GM20431 (cell line): Measurements from ENCODE around the gene BCO2.
"Not testable (repeated sequence)": the region's sequence is repeated elsewhere in the genome, so short reads cannot be mapped to it uniquely, and the experiment has no call there.

Source experiments
- in situ Hi-C: fragments of 300-500 bp; cut with MseI, MboI; formaldehyde crosslinking; loops from one replicate; pipeline ENCODE4 v1.15.0; 2020; ENCODE audit warnings: low sequenced_read_pairs; ENCODE audit not compliant: unreplicated experiment

BCO2 gene, protein sequence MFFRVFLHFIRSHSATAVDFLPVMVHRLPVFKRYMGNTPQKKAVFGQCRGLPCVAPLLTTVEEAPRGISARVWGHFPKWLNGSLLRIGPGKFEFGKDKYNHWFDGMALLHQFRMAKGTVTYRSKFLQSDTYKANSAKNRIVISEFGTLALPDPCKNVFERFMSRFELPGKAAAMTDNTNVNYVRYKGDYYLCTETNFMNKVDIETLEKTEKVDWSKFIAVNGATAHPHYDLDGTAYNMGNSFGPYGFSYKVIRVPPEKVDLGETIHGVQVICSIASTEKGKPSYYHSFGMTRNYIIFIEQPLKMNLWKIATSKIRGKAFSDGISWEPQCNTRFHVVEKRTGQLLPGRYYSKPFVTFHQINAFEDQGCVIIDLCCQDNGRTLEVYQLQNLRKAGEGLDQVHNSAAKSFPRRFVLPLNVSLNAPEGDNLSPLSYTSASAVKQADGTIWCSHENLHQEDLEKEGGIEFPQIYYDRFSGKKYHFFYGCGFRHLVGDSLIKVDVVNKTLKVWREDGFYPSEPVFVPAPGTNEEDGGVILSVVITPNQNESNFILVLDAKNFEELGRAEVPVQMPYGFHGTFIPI

DNA sequence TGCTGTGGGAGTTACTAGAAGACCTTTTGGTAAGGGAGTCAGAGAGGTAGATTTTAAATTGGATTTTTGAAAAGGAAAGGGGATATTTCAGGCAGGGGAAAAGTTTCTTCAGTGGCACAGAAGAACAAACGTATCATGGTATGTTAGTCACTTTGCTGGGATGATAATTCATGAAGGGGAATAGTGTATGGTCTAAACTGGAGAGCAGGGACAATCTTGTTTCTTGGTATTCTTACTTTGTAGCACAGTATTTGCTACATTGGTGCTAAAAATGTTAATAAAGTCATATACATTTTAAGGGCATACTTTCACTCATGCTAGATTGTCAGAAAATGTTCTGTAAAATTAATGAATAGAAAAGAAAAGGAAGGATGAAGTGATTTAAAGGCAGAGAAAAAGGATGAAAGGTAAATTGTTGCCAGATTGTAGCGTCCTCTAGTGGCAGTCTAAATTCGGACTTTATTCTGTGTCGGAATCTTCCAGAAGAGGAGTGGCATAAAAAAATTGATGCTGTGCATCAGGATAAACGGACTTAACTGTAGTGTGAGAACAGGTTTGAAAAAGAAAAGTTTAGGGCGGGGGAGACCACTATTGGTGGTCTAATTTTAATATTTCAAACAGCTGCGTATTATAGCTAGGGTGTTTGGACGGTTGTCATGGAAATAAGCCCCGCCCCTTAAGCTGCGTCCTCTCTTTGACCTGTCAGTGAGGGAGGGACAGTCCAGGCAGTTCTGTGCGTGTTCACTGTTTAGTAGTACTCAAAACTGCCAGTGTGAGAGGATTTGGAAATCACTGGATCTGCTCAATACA is at the start of gene BCO2:
BCO2 (plus strand) TSS at position 724 of the 810 bp plus-strand sequence. CDS start 90 bp downstream, outside the sequence.
- in situ Hi-C loops, result no loop called here

DNA sequence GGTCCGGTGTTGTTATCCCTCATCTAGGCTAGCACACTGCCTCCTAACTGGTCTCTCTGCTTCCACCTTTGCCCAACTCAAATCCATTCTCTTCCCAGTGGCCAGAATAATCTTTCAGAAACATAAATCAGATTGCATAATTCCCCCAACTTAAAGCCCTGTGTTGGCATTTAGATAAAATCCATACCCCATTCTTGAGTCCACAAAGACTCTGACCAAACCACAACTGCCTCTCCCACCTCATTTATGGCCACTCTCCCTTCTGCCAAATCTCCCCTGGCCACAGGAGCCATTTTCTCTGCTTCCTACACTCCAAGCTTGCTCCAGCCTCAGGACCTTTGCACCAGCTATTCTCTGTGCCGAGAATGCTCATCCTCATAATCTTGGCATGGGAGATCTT is 48.3 kb upstream of the BCO2 start:
- in situ Hi-C loops, result no loop called here

GRCh38 chr11:112128483-112129121 is 46.7 kb upstream of the BCO2 start:
- in situ Hi-C loops, result no loop called here

- in situ Hi-C loops, result no loop called here
Observed at GRCh38 chr11:112129656-112130055, 45.7 kb upstream of the BCO2 start.

DNA sequence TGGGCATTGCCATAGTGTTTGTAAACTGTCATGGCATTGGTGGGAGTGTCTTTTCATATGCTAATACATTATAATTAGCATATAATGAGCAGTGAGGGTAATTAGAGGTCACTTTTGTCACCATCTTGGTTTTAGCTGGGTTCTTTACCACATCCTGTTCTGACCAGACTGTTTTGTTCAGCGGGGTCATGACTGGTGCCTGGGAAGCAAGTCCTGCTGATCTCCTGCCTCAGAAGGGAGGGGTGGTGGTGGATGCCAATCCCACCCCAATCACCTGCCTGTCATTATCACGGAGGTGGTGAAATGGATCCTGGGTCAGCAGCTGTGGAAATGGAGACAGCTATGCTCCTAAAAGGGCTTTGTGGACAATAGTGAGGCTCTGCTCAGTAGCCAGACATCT is 42.6 kb upstream of the BCO2 start:
- in situ Hi-C loops, result no loop called here

GRCh38 chr11:112134473-112134872 is 40.8 kb upstream of the BCO2 start:
- in situ Hi-C loops, result no loop called here

DNA sequence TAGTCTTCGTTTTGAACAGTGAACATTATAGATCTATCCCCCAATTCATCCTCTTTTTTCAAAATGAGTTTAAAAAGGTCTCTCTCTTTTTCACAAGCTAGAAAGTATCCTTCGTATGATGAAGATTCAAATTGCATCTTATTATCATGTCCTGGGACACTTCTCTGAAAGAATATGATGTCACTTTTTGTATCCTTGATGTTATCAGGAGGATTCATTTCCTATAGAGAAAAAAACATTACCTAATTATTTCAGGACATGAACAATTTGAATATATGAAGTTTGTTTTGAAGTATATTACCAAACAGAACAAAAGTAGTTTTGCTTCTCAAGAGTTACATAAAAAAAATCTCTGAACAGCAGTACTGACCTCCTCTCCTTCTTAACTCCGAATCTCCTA is 31.7 kb upstream of the BCO2 start:
- in situ Hi-C loops, result no loop called here

DNA sequence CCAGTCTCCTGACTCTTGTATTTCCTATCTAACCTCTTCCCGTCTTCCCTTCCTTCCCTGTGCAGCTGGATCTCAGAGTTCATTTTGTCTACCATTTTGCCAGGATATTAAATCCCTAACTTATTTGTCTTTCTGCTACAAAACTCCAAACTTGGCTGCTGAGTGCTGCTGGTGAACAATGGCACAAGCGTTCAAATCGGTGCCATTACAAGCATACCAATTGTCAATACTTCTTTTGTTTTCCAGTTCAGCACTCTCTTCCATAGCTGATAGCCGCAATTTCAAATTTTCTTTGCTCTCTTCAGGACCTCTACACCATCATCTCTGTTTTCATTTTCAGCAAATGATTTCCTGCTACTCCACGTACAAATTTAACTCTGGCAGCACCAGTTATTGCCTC is 24.8 kb upstream of the BCO2 start:
- in situ Hi-C loops, result no loop called here

GRCh38 chr11:112156153-112156955 is 19.0 kb upstream of the BCO2 start:
- in situ Hi-C loops, result no loop called here

DNA sequence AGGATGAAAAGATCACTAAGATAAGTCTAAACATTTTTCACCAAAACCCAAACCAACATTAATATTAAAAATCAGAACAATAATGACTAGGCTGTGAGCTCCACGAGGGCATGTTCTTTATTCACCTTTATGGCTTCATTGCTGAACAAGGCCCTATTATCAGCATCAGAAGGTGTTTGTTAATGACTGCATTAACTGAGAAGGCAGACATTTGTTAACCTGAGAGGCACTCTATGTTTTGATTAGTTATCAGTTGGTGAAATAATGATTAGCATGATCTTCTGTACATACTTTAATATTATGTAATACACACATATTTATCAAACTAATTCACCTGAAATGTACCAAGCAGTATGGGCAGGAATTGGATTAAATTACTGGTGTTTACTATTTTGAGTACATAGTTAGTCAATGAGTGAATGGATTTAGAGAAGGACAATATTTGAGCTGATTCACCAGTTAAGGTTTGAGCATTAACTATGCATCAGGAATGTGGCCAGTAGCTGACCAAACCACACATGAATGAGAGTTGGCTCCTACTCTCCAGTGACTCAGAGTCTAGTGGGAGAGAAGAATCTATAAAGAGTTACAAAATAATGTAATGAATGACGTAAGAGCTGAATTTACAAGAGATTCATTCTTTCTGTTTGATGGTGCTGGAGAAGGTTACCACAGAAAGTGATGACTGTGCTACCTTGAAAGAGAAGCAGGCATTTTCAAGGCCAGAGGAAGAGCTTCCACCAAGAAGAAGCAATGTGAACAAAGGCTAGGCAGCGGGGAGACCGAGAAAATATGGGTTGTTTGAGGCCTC is 18.2 kb upstream of the BCO2 start:
- in situ Hi-C loops, result no loop called here

DNA sequence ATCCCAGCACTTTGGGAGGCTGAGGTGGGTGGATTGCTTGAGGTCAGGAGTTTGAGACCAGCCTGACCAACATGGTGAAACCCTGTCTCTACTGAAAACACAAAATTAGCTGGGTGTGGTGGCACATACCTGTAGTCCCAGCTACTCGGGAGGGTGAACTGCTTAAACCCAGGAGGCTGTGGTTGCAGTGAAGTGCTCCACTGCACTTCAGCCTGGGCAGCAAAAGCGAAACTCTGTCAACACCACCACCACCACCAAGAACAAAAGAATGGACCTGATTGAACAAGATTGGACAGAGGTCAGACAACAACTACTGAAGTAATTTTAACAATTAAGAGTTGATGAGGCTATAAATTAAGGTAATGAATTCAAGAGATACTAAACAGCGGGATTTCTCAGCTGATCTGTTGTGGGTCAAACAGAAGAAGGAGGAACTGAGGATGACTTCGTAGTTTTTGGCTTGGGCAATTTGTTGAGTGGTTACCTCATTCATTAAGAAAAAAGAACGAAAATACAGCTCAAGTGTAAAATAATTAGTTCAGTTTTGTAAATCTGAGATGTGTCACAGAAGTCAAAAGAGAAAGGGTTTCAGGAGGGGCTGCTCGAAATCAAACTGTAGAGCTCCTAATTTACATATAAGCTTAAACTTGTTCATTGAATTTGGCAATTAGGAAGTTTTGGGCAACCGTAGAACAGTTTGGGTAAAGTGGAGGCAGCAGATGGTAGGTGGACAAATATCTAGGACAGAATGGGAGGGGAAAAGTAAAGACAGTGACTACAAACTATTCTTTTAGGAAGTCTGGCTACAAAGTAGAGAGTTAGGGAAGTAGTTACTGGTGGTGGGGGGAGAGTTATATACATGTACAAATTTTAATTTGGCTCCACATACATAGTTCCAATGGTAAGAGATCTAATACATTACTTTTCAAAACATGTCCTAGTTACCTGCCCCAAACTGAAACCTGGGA is 15.9 kb upstream of the BCO2 start:
- in situ Hi-C loops, result no loop called here

DNA sequence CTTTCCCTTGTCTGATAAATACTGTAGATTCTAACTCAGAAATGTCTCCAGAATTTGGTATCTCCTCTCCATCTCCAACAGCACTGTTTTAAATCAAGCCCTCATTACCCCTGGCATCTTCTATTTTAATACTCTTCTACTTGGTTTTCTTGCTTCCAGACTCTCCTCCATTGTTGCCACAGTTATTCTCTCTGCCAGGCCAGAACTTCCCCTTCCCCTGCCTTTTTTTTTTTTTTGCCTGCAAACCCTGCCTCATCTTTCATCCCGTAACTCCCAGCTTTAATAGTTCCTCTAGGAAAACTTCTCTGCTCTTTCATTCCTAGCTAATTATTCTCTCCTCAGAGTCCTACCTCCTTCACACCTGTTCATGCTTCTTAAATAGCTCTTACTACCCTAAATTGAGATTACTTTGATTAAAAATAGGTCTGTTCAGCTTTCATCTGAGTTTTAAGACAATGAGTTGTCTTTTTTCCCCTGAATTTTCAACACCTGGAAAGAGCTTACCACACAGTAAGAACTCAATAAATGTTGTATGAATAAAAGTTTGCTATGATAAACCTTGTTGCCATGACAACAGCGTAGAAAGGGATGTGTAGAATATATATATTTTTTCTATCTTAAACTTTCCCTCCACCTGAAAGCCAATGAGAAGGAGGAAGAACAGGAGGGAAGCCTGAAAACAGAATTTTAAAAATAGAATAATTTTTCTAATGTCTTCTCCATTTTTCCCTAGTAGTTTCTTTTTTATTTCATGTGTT is 15.0 kb upstream of the BCO2 start:
- in situ Hi-C loops, result no loop called here

DNA sequence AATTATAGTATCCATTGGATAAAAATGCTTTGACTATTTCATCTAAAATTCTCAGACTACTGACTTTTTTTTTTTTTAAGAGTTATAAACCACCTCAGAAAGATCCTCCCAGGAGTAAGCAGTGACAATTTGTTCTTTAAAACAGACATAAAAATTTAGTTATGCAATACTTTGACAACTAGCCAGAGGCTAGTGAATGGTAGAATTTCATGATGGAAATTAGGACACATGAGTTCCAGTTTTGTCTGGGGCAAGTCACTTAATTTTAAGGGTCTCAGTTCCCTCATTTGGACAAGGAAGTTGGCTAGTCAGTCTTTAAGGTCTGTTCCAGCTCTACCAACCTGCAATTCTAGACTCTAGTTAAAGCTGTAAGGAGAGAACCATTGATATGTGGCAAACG is 14.3 kb upstream of the BCO2 start:
- in situ Hi-C loops, result no loop called here

DNA sequence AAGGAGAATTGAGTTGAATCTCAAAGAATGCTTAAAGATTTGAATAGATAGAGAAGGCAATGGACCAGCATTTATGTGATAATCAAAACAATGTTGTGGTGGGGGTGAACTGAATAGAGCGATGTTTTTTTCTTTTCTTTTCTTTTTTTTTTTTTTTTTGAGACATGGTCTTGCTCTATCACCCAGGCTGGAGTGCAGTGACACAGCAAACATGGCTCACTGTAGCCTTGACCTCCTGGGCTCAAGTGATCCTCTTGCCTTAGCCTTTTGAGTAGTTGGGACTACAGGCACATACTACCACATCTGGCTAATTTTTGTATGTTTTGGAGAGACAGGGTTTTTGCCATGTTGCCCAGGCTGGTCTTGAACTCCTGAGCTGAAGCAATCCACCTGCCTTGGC is 13.1 kb upstream of the BCO2 start:
- in situ Hi-C loops, result not testable (repeated sequence)

DNA sequence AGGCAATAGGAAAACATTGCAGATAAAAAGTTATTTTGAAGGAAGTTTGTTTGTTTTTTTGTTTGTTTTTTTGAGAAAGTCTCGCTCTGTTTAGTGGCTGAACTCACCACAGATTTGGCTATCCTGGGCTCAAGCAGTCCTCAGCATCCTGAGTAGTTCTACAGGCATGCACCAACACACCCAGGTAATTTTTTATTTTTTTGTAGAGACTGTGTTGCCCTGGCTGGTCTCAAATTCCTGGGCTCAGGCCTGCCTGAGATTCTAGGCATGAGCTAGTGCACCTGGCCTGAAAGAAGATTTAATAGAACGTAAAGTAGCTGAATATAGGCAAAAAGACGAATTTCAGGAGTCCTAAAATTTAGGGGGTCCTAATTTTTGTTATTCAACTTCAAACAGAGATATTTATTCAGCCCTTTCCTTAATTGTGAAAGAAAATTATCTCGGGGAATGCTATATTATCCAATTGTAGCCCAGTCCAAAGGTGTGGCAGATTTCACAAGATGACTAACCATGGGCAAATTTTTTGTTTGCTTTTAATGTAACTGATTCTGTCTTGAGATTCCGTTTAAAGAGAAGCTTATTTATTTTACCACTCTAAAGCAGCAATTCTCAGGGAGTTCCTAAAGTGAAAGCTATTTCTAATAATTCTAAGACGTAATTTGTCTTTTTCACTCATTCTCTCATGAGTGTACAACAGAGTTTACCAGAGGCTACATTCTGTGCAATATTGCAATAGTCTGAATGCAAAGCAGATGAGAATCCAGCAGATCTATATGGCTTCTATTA is 12.4 kb upstream of the BCO2 start:
- in situ Hi-C loops, result no loop called here

GRCh38 chr11:112163875-112164685 is 11.2 kb upstream of the BCO2 start, which contains the start of gene IL18:
TSS of gene IL18 (minus strand) at chr11:112164094. CDS start at chr11:112155053, 9,041 bp downstream.
- in situ Hi-C loops, result no loop called here
